NCI-H2196 treated with DMSO at 0.1 percent for 48 hours (cell line): Measurements from ENCODE around the gene AKT1.

Experiments used
- DNase-seq: peaks from one replicate; lab custom pipeline; 2025; ENCODE audit not compliant: unreplicated experiment; lab: John Stamatoyannopoulos, UW

The AKT1 gene

DNA sequence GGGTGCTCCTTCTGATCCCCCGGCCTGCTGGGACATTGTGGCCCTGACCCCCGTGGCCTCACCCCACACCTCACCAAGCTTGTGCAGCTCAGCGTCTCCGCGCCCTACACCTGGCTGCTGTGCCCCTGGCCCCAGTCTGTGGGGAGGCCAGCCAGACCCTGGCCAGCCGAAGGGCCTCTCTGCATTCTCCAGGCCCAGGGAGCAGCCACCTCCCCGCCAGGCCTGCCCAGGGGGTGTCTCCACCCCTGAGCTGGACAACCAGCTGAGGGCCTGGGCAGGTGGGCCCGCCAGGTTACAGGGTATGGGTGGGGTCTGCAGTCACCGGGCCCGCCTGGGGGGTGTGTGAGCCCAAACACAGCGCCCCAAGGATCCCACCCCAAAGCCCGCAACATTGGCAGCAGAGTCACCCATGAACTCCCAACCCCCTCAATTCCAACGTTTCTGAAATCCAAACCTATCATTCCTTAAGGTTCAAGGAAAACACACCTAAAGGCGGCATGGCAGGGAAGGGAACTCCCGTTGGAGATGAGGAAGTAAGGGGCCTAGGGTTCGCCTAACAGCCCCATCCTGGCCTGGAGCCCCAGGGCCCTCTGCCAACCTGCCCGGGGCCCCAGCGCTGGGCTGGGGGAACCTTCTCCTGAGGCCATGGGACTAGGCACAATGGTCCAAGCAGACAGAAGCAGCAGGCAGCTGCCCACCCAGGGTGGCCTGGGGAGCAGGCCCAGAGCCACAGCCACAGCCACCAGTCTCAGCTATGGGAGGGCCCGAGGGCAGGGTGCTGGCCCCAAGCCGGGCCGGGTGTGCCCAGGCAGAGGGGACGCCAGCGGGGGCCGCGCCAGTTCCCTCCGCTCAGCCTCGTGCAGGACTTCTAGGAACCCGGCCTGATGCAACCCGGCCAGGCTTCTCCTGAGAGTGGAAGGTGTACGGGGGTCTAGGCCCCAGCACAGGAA lies 8.5 kb downstream of the AKT1 start:
- no peak for DNase-seq

DNA sequence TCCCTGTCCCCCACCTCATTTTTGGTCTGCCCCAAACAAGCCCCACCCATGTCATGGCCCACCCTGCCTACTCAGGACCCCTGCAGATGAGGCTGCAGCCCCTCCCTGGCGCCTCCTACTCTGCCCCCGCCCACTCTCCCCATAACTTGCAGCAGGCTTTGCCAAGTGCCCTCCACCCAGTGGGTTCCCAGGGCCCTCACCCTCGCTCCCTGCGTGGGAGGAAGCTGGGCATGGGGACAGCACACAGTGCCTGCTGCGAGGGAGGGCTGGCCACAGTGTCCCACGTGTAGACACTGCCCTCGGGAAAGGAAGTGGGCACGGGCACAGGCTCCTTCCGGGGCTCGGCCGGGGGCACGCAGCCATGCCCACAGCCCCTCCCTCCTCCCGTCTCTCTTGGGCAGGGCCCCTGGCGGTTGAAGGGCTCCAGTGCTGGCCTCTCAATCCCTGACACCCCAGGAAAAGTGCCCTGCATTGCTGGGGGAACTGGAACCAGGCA lies 9.4 kb downstream of the AKT1 start:
- DNase-seq: no peak

- no peak for DNase-seq
Measured at GRCh38 chr14:104785708-104786080, 9.9 kb downstream of the AKT1 start.

GRCh38 chr14:104784846-104785707 lies 10.5 kb downstream of the AKT1 start:
- DNase-seq: no peak

- no peak for DNase-seq
Measured at GRCh38 chr14:104784218-104784568, 11.4 kb downstream of the AKT1 start.

DNA sequence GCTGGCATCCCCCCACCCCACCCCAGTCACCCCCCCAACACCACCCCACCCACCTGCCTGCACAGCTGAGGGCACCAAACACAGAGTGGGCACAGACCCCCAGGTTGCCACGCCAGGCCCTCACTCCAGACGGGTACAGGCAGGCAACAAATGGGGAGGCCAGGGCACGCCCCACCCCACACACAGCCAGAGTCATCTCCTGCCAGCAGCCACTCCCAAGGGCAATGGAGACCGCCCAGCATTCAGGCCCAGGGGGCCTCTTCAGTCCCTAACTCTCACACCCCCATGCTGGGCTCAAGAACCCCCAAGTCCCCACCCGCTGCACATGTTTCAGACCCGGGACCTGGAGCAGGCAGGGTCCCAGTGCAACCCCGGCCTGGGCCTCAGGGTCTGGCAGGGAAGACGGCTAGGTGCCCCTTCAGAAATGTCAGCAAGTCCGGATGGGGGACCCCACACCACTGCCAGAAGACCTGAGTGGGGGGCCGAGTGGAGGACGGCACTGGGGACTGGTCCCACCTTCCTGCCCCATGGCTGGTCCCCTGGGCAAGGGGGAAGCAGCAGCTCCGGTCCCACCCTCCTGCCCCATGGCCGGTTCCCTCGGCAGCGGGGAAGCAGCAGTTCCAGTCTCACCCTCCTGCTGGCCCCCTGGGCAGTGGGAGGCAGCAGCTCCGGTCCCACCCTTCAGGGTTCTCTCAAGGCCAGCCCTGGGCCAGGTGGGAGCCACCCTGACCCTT lies 11.9 kb downstream of the AKT1 start:
- DNase-seq: no peak

DNA sequence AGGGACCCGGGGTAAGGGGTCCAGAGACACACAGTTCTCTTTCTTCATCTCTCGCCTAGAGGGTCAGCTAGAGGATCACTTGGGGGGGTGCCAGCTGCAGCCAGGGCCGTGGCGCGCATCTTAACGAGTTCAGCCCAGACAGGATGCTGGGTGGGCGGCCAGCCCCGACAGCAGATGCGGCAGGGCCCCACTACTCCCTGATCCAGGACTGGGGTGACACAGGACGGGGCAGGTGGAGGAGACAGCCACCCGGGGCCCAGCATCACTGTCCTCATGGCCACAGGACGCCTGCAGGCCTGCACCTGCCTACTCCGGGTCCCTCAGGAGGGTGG lies 12.8 kb downstream of the AKT1 start:
- DNase-seq: no peak

DNA sequence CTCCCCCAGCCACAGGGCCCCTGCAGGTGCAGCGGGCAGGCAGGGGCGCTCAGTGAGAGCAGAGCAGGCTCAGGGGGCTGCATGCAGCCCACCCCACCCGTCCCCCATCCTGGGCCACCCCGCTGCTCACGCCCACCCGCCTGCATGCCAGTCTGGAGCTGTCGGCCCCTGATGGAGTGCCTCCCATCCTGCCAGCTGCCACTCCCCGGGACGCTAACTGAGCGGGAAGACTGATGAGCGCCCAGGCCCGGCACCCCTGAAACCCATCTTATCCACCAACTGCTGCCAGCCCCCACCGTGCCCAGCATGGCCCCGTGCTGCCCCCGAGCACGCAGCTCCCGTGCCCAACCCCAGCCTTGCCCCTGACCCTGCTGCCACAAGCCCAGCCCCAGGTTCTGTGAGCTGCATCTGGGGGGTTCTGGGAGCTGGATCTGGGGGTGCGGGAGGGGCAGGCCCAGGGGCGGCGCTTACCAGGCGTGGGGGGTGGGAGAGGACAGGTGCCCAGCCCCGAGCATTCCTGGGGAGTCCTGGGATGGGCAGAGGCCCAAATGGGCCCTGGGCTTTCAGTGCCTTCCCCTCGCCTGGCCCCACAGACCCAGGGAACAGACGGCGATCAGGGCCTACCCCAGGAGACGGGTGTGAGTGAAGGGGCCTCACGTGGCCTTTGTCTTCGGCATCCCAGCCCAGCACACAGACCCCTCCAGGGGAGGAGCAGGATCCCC lies 13.3 kb downstream of the AKT1 start:
- DNase-seq: no peak

- DNase-seq: no peak
Measured at GRCh38 chr14:104781271-104782077, 14.1 kb downstream of the AKT1 start.

GRCh38 chr14:104780513-104781030 lies 15.0 kb downstream of the AKT1 start:
- DNase-seq: no peak

DNA sequence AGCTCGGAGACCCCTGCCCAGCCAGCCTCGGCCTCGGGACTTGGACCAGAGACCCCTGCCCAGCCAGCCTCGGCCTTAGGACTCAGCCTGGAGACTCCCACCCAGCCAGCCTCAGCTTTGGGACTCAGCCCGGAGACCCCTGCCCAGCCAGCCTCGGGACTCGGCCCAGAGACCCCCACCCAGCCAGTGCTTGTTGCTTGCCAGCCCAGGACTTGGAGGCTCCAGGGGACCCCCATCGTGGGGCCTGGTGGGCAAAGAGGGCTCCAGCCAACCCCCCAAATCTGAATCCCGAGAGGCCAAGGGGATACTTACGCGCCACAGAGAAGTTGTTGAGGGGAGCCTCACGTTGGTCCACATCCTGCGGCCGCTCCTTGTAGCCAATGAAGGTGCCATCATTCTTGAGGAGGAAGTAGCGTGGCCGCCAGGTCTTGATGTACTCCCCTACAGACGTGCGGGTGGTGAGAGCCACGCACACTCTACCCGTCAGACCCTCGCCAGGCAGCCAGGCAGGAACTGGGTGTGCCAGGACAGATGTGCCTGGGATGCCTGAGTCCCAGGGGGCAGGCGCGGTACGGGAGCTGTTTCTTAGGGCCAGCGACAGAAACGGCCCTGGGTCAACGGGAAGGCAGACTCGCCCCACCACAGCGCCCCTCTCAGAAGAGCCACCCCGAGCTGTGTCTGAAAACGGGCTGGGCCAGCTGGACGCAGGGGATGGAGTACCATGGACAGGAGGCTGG lies 15.6 kb downstream of the AKT1 start:
- no peak for DNase-seq

- no peak for DNase-seq
Measured at GRCh38 chr14:104778694-104779331, 16.7 kb downstream of the AKT1 start.

GRCh38 chr14:104777808-104778249 lies 17.7 kb downstream of the AKT1 start:
- no peak for DNase-seq

DNA sequence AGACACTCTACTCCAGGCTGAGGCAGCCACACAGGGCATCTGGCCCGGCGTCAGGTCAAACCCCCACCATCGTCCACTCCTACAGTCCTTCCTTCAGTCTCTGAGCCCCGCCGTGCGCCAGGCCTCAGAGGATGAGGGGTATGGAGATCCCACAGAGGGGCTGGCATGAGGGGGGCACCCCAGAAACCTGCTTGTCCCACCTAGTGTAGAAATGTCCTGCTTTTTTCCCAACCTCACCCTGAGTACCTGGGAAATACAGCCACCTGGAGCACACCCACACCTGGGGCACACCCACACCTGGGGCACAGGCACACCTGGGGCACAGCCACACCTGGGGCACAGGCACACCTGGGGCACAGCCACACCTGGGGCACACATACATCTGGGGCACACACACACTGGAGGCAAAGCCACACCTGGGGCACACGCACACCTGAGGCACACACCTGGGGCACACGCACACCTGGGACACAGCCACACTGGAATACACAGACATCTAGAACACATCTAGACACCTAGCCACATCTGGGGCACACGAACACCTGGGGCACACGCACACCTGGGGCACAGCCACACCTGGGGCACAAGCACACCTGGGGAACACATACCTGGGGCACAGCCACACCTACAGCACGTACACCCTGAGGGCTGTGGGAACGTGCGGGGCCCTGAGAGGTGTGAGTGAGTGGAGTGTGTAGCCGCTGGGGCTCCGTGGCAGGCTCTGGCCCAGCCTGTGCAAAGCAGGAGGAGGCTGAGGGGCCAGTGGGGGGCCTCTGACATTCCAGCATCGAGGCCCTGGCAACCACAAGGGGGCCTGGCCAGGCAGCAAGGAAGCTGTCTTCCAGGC lies 18.4 kb downstream of the AKT1 start:
- no peak for DNase-seq

DNA sequence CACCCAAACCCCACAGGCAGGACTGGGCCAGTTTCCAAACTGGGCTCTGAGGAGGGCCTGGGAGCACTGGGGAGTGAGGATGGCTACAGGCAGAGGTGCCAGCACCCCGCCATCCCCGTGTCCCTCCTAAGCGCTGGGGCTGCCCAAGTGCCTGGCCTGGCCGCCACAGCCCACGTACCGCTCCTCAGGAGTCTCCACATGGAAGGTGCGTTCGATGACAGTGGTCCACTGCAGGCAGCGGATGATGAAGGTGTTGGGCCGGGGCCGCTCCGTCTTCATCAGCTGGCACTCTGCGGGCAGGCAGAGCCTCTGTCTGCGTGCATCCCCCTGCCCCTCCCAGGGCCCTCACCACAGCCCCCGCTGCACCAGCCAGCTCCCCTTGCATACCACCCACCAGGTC lies 19.1 kb downstream of the AKT1 start:
- DNase-seq: no peak

DNA sequence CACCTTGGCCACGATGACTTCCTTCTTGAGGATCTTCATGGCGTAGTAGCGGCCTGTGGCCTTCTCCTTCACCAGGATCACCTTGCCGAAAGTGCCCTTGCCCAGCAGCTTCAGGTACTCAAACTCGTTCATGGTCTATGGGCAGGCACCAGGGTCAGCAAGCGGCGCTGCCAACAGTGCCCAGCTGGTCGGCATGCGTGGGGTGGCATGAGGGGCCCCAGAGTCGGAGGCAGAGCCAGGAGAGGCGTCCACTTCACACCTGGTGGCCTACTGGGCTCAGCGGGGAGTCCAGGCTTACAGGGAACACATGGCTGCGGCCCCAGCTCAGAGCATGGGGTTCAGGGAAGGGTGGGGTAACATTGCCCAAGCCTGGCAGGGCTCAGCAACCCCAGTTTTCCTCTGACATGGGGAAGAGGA lies 20.5 kb downstream of the AKT1 start:
- DNase-seq: no peak

- no peak for DNase-seq
Measured at GRCh38 chr14:104774453-104775072, 21.0 kb downstream of the AKT1 start.
